ENCODE measurements around the gene CCDC134. TPM values are rescaled to one million over a fixed set of nuclear protein-coding genes. Genes with fewer than 3 reads are reported as not detected.

CCDC134 gene
- total and polyA plus RNA-seq, 2 donors (not counting 3 experiments of a cell fraction or from before 2014, with no cell fraction given): 4.5 to 8.4 TPM

DNA sequence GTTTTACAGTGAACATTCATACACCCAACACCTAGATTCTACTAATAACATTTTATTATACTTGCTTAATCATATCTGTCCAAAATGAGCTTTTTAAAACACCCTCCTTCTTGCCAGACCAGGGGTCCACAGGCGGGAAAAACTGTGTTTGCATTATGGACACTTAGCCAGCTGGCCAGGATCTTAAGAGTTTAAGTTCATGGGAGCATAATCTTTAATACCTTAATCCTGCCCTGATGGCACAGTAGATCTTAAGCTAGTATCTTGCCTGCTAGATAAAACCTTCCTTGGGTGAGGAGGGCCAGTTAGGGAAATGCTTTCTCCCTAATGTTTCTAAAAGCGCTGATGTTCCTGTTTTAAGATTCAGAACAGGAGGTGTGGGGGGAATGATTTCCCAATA, 13.1 kb upstream of the CCDC134 start:
- Histone ChIP-seq H3K4me1 (ENCODE audit: control insufficient read depth, extremely low read depth, insufficient read depth, low read length) (no peaks in the 10 kb centered on the region), H3K4me2 (ENCODE audit: insufficient read depth, low read length) (no peak overlapping the region), H3K27ac (ENCODE audit: insufficient read depth, low read depth, low read length) (no peak overlapping the region), H3K36me3 (ENCODE audit: control insufficient read depth in 2 of 2, extremely low read depth in 1 of 2, insufficient read depth in 2 of 2, low read length in 2 of 2) (no peaks in the 10 kb centered on the region), H3K9me3 (replicated peaks; ENCODE audit: control insufficient read depth, insufficient read depth, low read length) (no peaks in the 10 kb centered on the region), H3K79me2 (ENCODE audit: control insufficient read depth, insufficient read depth, low read length) (no peaks in the 10 kb centered on the region), H4K20me1 (replicated peaks; ENCODE audit: control insufficient read depth, extremely low read depth, insufficient read depth, low read length) (no peaks in the 10 kb centered on the region), H3K9ac (replicated peaks; ENCODE audit: extremely low read depth, insufficient read depth, low read length) (no peak overlapping the region), H2AFZ (ENCODE audit: low read depth, low read length) (no peak overlapping the region), H3K27me3 (ENCODE audit: control insufficient read depth in 2 of 2, insufficient read depth in 2 of 2, low read length in 2 of 2) (no peaks in the 10 kb centered on the region), H3K4me3 (replicated peaks in 1 of 3; ENCODE audit: insufficient read depth in 1 of 3, low read depth in 1 of 3, low read length in 3 of 3) (no peak overlapping the region), H3K9me1 (replicated peaks; ENCODE audit: control insufficient read depth, extremely low read depth, insufficient read depth, low read length) (no peaks in the 10 kb centered on the region)
- CTCF ChIA-PET: interaction anchor here (0.7 to 2.4 kb wide), 5 partner anchors 10 to 41 kb away, joined by 3 to 15 read pairs (median 6); partner anchors contain the start of gene CCDC134
- no peak for FAIRE-seq
- BruUV-seq (replicated peaks): no TSS peak
- no peak for TF ChIP-seq EZH2 (IDR thresholded peaks at IDR 0.05; ENCODE audit: borderline replicate concordance, low read depth, low read length, severe bottlenecking)
- TF ChIP-seq MYC (IDR thresholded peaks at IDR 0.05; ENCODE audit: low read depth, low read length): no peak
- no peak for TF ChIP-seq JUN (IDR thresholded peaks at IDR 0.05; ENCODE audit: borderline replicate concordance, insufficient read depth, insufficient read length, low read depth)
- TF ChIP-seq POLR2A (IDR thresholded peaks at IDR 0.05; ENCODE audit: low read depth, low read length): no peak
- no peak for TF ChIP-seq POLR2AphosphoS5 (IDR thresholded peaks at IDR 0.05; ENCODE audit: insufficient read depth, low read depth, low read length)
- no peak for TF ChIP-seq FOS (IDR thresholded peaks at IDR 0.05; ENCODE audit: borderline replicate concordance, insufficient read depth, low read length)
- TF ChIP-seq GATA2 (IDR thresholded peaks at IDR 0.05; ENCODE audit: insufficient read depth, insufficient read length, low read depth, low read length): no peak
- TF ChIP-seq, protein P1, sequence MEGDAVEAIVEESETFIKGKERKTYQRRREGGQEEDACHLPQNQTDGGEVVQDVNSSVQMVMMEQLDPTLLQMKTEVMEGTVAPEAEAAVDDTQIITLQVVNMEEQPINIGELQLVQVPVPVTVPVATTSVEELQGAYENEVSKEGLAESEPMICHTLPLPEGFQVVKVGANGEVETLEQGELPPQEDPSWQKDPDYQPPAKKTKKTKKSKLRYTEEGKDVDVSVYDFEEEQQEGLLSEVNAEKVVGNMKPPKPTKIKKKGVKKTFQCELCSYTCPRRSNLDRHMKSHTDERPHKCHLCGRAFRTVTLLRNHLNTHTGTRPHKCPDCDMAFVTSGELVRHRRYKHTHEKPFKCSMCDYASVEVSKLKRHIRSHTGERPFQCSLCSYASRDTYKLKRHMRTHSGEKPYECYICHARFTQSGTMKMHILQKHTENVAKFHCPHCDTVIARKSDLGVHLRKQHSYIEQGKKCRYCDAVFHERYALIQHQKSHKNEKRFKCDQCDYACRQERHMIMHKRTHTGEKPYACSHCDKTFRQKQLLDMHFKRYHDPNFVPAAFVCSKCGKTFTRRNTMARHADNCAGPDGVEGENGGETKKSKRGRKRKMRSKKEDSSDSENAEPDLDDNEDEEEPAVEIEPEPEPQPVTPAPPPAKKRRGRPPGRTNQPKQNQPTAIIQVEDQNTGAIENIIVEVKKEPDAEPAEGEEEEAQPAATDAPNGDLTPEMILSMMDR (IDR thresholded peaks at IDR 0.05; ENCODE audit: extremely low read depth in 1 of 2, insufficient read depth in 1 of 2, low read depth in 1 of 2, low read length in 2 of 2): no peak
- TF ChIP-seq, protein P2, sequence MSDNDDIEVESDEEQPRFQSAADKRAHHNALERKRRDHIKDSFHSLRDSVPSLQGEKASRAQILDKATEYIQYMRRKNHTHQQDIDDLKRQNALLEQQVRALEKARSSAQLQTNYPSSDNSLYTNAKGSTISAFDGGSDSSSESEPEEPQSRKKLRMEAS (IDR thresholded peaks at IDR 0.05; ENCODE audit: insufficient read depth, insufficient read length): no peak
- no peak for DNase-seq (ENCODE audit: low read depth, low spot score)
- intact Hi-C loops (cut with micrococcal nuclease) (no loop called here), dilution Hi-C loops (cut with MboI; ENCODE audit: extremely low pct_ligation_motif_present, low sequenced_read_pairs) (no loop called here)
- POLR2A ChIA-PET: no interaction called here
